ENCODE data around the gene PARP2. TPM values are rescaled to one million over a fixed set of nuclear protein-coding genes. Genes with fewer than 3 reads are reported as not detected.

The PARP2 gene
- 10 to 100 TPM; 18.1 to 22.3 TPM for total RNA-seq
- 12.0 to 18.4 reads per million in 2 donors for total RNA-seq

GRCh38 chr14:20343092-20343861 lies at the start of gene PARP2:
Gene PARP2 (plus strand): TSS chr14:20343635. CDS start chr14:20343642, 7 bp downstream.
- Mint-ChIP-seq H3K27ac (peak within 1 kb of the TSS; percentile 95), H3K27me3 (no peaks in the 10 kb centered on the region), H3K4me3 (peak within 1 kb of the TSS; percentile 97), H3K4me1 (peaks cover 18% of the 10 kb centered on the region), H3K36me3 (ENCODE audit: low read depth) (peaks cover 4% of the 10 kb centered on the region)
- peak; percentile 82 to 88 (median 86) for DNase-seq
- peak; percentile 86 for ATAC-seq
- no peaks in the 10 kb centered on the region for H3K9me3 ChIP-seq (ENCODE audit: control insufficient read depth, low read length, poor library complexity, severe bottlenecking)

DNA sequence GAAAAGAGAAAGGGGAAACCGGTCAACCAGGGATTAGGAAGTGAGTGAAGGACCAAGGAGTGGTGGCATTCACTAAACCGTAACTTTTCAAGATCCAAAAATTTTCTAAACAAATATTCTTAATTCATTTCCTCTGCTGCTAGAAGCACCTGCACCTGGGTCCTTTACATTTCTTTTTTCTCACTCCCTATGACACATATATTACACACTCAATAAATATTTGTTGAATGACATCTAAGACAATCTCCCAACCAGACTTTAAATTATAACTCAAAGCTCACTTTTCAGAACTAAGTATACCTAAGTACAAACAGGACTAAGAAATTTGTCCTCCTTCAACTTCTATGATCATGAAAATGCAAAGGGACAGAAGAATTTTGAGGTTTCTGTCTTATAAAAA lies 48.8 kb upstream of the PARP2 start:
- peak overlapping the region; percentile 63 for H3K27ac Mint-ChIP-seq

DNA sequence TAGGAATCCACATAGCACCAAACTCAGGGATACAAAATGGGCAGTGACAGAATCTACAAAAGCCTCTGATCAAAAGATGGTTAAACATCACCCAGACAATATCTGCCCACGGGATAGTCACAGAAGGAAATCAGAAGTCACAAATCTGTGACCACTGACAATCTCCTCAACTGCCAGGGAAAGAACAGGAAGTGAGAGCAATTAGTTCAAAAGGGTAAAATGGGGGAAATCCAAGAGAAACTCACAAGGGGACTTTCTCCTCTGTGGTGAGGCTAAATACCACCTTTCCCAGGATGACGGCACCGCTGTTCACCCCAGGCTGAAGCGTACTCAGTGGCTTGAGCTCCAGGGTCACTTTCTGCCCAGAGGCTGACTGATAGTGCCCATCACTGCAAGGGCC lies 48.4 kb upstream of the PARP2 start:
- no peak overlapping the region for H3K4me3 Mint-ChIP-seq
- H3K27ac Mint-ChIP-seq, result peak overlapping the region; percentile 63
- DNase-seq (no peak), ATAC-seq (no peak)
- H3K4me1 Mint-ChIP-seq, result peaks cover 17% of the 10 kb centered on the region
- no peaks in the 10 kb centered on the region for H3K9me3 ChIP-seq (ENCODE audit: control insufficient read depth, low read length, poor library complexity, severe bottlenecking)
- H3K27me3 Mint-ChIP-seq, result no peaks in the 10 kb centered on the region
- H3K36me3 Mint-ChIP-seq (ENCODE audit: low read depth), result peaks cover 25% of the 10 kb centered on the region

More for the DNA sequence above, 48.8 kb upstream of the PARP2 start:
- no peak overlapping the region for H3K4me3 Mint-ChIP-seq
- H3K9me3 ChIP-seq (ENCODE audit: control insufficient read depth, low read length, poor library complexity, severe bottlenecking), result no peaks in the 10 kb centered on the region
- ATAC-seq (no peak), DNase-seq (no peak)
- H3K4me1 Mint-ChIP-seq, result peaks cover 17% of the 10 kb centered on the region
- peaks cover 25% of the 10 kb centered on the region for H3K36me3 Mint-ChIP-seq (ENCODE audit: low read depth)
- H3K27me3 Mint-ChIP-seq, result no peaks in the 10 kb centered on the region

- H3K9me3 ChIP-seq (ENCODE audit: control insufficient read depth, low read length, poor library complexity, severe bottlenecking), result no peaks in the 10 kb centered on the region
- Mint-ChIP-seq H3K27ac (peak overlapping the region; percentile 65), H3K4me1 (peaks cover 35% of the 10 kb centered on the region), H3K36me3 (ENCODE audit: low read depth) (peaks cover 24% of the 10 kb centered on the region), H3K4me3 (no peak overlapping the region), H3K27me3 (no peaks in the 10 kb centered on the region)
- ATAC-seq (no peak), DNase-seq (no peak)
These were observed 41.2 kb upstream of the PARP2 start for GRCh38 chr14:20302042-20302755.

DNA sequence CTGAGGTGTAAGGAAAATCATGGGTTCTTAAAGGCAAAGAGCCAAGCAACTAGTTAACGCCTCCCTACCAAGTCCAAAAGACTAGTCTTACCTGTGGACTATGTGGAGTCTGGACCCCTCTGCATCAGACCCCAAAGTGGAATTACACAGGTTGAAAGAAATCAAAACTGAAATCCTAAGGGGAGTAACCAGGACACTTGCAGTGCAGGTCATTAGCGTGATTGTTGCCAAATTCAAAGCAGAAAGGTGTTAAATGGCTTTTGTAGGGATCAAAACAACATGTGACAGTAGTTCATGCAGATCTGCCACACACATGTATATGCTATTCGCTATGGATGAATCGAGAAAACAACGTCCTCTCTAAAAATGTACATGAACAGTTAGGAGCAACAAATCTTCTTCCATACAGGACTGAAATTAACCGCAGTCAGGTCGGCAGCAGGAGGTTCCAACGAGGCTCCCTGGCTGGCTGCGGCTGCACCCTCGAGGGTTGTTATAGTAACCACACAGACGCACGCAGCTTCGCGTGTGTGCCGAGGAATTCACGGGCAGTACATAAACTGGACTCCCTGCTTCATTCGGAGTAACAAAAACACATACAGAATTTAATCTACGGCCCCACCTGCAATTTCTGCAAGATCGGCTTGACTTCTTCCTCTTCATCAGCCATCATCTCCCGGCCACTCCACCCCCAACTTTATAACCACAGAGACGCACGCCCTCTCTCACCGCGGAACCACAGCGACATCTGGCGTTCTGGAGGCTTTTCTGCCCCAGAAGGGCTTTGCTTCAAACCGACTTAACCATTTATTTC lies 38.0 kb upstream of the PARP2 start, which contains the start of gene TTC5:
Gene TTC5 (minus strand): TSS at position 687 of the 814 bp plus-strand sequence. CDS start 14 bp downstream, at position 673.
- Mint-ChIP-seq H3K27me3 (no peaks in the 10 kb centered on the region), H3K27ac (peak within 1 kb of the TSS; percentile 96), H3K4me1 (peaks cover 35% of the 10 kb centered on the region), H3K36me3 (ENCODE audit: low read depth) (peaks cover 15% of the 10 kb centered on the region), H3K4me3 (peak within 1 kb of the TSS; percentile 99)
- H3K9me3 ChIP-seq (ENCODE audit: control insufficient read depth, low read length, poor library complexity, severe bottlenecking), result no peaks in the 10 kb centered on the region
- ATAC-seq, result peak; percentile 99
- DNase-seq, result peak; percentile 75 to 93 (median 81)

- Mint-ChIP-seq H3K27me3 (no peaks in the 10 kb centered on the region), H3K4me1 (peaks cover 30% of the 10 kb centered on the region), H3K27ac (peak overlapping the region; percentile 96), H3K4me3 (peak overlapping the region; percentile 99), H3K36me3 (ENCODE audit: low read depth) (peaks cover 10% of the 10 kb centered on the region)
- DNase-seq, result no peak
- no peaks in the 10 kb centered on the region for H3K9me3 ChIP-seq (ENCODE audit: control insufficient read depth, low read length, poor library complexity, severe bottlenecking)
- peak; percentile 6 for ATAC-seq
These were observed 37.4 kb upstream of the PARP2 start for GRCh38 chr14:20306079-20306423.

- H3K9me3 ChIP-seq (ENCODE audit: control insufficient read depth, low read length, poor library complexity, severe bottlenecking), result no peaks in the 10 kb centered on the region
- DNase-seq (no peak), ATAC-seq (no peak)
- H3K27me3 Mint-ChIP-seq, result no peaks in the 10 kb centered on the region
- H3K36me3 Mint-ChIP-seq (ENCODE audit: low read depth), result peaks cover 4% of the 10 kb centered on the region
- H3K4me1 Mint-ChIP-seq, result no peaks in the 10 kb centered on the region
- no peak overlapping the region for H3K4me3 Mint-ChIP-seq
- no peak overlapping the region for H3K27ac Mint-ChIP-seq
These were observed 29.4 kb upstream of the PARP2 start for GRCh38 chr14:20314026-20314425.

DNA sequence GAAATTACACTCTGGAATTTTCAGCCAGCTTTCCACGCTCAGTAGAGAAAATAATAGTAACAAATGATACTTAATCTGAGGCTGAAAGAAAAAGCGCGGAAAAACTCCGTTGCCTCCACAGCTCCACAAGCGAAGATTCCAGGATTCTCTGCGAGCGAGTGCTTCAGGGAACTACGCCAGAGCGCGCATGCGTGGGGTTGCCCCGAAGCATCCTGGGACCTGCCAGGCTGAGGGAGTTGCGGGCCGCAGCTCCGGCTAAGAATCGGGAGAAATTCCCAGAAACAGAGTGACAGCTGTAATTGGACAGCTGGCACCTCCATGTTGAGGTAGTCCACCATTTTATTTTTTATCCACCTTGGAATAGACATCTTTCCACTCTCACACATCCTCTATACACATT lies 25.7 kb upstream of the PARP2 start:
- Mint-ChIP-seq H3K27me3 (no peaks in the 10 kb centered on the region), H3K36me3 (ENCODE audit: low read depth) (no peaks in the 10 kb centered on the region), H3K4me1 (no peaks in the 10 kb centered on the region), H3K4me3 (no peak overlapping the region), H3K27ac (no peak overlapping the region)
- no peak for DNase-seq
- ATAC-seq, result no peak
- no peaks in the 10 kb centered on the region for H3K9me3 ChIP-seq (ENCODE audit: control insufficient read depth, low read length, poor library complexity, severe bottlenecking)

GRCh38 chr14:20327005-20327869 lies 16.2 kb upstream of the PARP2 start:
- Mint-ChIP-seq H3K36me3 (ENCODE audit: low read depth) (no peaks in the 10 kb centered on the region), H3K27ac (peak overlapping the region; percentile 67), H3K4me3 (peak overlapping the region; percentile 28), H3K27me3 (no peaks in the 10 kb centered on the region), H3K4me1 (peaks cover 15% of the 10 kb centered on the region)
- DNase-seq (no peak), ATAC-seq (peak; percentile 81)
- no peaks in the 10 kb centered on the region for H3K9me3 ChIP-seq (ENCODE audit: control insufficient read depth, low read length, poor library complexity, severe bottlenecking)

GRCh38 chr14:20328705-20329104 lies 14.7 kb upstream of the PARP2 start:
- ATAC-seq (no peak), DNase-seq (no peak)
- Mint-ChIP-seq H3K27ac (no peak overlapping the region), H3K27me3 (no peaks in the 10 kb centered on the region), H3K36me3 (ENCODE audit: low read depth) (no peaks in the 10 kb centered on the region), H3K4me1 (peaks cover 25% of the 10 kb centered on the region), H3K4me3 (no peak overlapping the region)
- H3K9me3 ChIP-seq (ENCODE audit: control insufficient read depth, low read length, poor library complexity, severe bottlenecking), result no peaks in the 10 kb centered on the region

DNA sequence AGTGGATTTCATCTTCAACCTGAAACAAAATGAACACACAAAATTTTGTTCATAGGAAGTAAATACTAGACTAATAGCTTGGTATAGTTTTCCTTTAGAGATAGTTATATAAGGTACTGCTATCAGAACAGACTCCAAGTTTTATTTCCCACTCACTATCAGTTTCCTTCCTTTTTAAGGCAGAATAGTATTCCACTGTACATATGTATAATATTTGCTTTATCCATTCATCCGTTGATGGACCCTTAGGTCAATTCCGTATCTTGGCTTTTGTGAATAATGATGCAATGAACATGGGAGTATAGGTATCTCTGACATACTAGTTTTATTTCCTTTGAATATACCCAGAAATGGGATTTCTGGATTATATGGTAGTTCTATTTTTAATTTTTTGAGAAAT lies 14.1 kb upstream of the PARP2 start:
- Mint-ChIP-seq H3K27me3 (no peaks in the 10 kb centered on the region), H3K27ac (no peak overlapping the region), H3K36me3 (ENCODE audit: low read depth) (no peaks in the 10 kb centered on the region), H3K4me3 (no peak overlapping the region), H3K4me1 (peaks cover 25% of the 10 kb centered on the region)
- no peak for DNase-seq
- no peak for ATAC-seq
- no peaks in the 10 kb centered on the region for H3K9me3 ChIP-seq (ENCODE audit: control insufficient read depth, low read length, poor library complexity, severe bottlenecking)

DNA sequence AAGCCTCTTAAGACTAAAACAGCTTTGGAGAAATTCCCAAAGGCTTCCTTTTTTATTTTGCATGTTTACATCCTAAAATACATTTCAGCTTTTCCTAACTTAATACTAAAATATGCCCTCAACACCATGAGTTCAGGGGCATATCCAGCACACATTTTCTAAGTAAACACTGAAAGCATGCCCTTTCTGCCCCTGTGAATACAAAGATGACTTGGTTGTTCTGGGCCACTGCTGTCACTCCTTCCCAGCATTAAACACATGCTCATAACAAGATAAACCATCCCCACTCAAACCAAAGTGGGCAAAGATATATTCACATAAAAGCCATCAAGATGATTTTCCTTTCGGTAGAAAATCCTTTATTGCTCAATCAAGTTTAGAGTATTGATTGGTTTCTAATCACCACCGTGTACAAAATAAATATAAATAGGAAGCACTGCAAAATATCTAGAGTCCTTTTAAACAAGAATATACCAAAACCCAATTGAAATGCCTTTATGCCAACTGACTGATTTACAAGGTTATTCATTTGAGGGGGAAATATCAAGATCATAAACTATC lies 12.3 kb upstream of the PARP2 start:
- ATAC-seq (no peak), DNase-seq (no peak)
- H3K27me3 Mint-ChIP-seq, result no peaks in the 10 kb centered on the region
- peak overlapping the region; percentile 69 for H3K27ac Mint-ChIP-seq
- no peaks in the 10 kb centered on the region for H3K36me3 Mint-ChIP-seq (ENCODE audit: low read depth)
- peaks cover 25% of the 10 kb centered on the region for H3K4me1 Mint-ChIP-seq
- no peak overlapping the region for H3K4me3 Mint-ChIP-seq
- H3K9me3 ChIP-seq (ENCODE audit: control insufficient read depth, low read length, poor library complexity, severe bottlenecking), result no peaks in the 10 kb centered on the region
